Suprapubic skin (tissue), 4 donors: ENCODE measurements around the gene AKAP13. TPM values are rescaled to one million over a fixed set of nuclear protein-coding genes. Genes with fewer than 3 reads are reported as not detected.

Source experiments
- DNase-seq, 2 donors: peaks; one replicate each; pipeline ENCODE4 v3.0.0-alpha.2; 2019; ENCODE audit warnings: low spot score in 2 of 2
- H3K27ac ChIP-seq: fragments of 200-600 bp; sonication (generic); one replicate; pipeline ENCODE4 v1.5.1; 2019
- H3K27me3 ChIP-seq: fragments of 200-600 bp; sonication (generic); one replicate; pipeline ENCODE4 v1.5.1; 2019
- H3K36me3 ChIP-seq: fragments of 200-600 bp; sonication (generic); one replicate; pipeline ENCODE4 v1.5.1; 2019
- H3K4me1 ChIP-seq: fragments of 200-600 bp; sonication (generic); one replicate; pipeline ENCODE4 v1.5.1; 2019
- H3K4me3 ChIP-seq: fragments of 200-600 bp; sonication (generic); one replicate; pipeline ENCODE4 v1.5.1; 2019; ENCODE audit warnings: mild to moderate bottlenecking
- H3K9me3 ChIP-seq: fragments of 200-600 bp; sonication (generic); one replicate; pipeline ENCODE4 v1.5.1; 2019
- EP300 ChIP-seq: sonication (generic); formaldehyde crosslinking; IDR thresholded peaks from one replicate; pipeline ENCODE4 v1.6.1; 2017; ENCODE audit warnings: antibody characterized with exemption
- POLR2A ChIP-seq, 2 donors: fragments of 450-650 bp; IDR thresholded peaks; one replicate each; pipeline ENCODE4 v1.6.1; 2017; ENCODE audit warnings: antibody characterized with exemption in 2 of 2, mild to moderate bottlenecking in 2 of 2, moderate library complexity in 2 of 2
- POLR2AphosphoS5 ChIP-seq, 3 donors: sonication (generic); formaldehyde crosslinking; IDR thresholded peaks; one replicate each; pipeline ENCODE4 v1.6.1; 2017; ENCODE audit warnings: antibody characterized with exemption in 3 of 3
- WGBS: methylation state at CpG from one replicate; pipeline ENCODE4 v1.1.5; 2018; 5-methylcytosine and 5-hydroxymethylcytosine counted together
- total RNA-seq, 4 donors: library from RNA; depleted of rRNA; stranded (reverse); fragments of >200 nt; gene quantifications; one replicate each; pipeline ENCODE4 v1.1.0, GENCODE V29; 2016
- TF ChIP-seq, protein P1 (sequence below), 2 donors: fragments of 200-600 bp in 1 of 2; fragments of 450-650 bp in 1 of 2; sonication (generic) in 1 of 2; IDR thresholded peaks; one replicate each; pipeline ENCODE4 v1.5.1; 2016 to 2019; ENCODE audit warnings: antibody characterized with exemption in 2 of 2, mild to moderate bottlenecking in 1 of 2, moderate library complexity in 1 of 2

AKAP13 gene
- total RNA-seq, 4 donors from 2014 or later = 124 to 249 (median 163) TPM

DNA sequence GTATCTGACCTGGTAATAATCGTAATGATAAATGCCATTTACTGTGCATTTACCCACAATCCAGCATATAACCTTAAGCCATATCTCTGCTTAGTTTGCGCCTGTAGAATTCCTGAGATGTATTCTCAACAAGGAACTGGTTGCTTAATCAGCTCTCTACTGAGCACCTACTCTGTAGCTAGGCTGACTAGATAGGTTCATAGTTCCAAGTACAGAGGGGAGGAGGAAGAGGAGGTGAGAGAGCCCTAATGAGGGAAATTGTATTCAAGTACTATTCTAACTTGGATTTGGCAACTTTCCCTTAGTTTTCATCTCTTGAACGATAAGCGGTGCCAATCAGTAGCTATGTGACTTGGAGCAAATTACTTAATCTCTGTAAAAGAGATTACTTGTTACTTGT is 5.6 kb upstream of the AKAP13 start:
- Histone ChIP-seq H3K27ac (no peak overlapping the region), H3K27me3 (no peaks in the 10 kb centered on the region), H3K9me3 (no peaks in the 10 kb centered on the region), H3K4me1 (no peaks in the 10 kb centered on the region), H3K36me3 (no peaks in the 10 kb centered on the region), H3K4me3 (no peak overlapping the region)
- no peak for TF ChIP-seq POLR2AphosphoS5 (IDR thresholded peaks at IDR 0.05)
- no peak for TF ChIP-seq POLR2A (IDR thresholded peaks at IDR 0.05)
- no peak for TF ChIP-seq EP300
- TF ChIP-seq, protein P1, sequence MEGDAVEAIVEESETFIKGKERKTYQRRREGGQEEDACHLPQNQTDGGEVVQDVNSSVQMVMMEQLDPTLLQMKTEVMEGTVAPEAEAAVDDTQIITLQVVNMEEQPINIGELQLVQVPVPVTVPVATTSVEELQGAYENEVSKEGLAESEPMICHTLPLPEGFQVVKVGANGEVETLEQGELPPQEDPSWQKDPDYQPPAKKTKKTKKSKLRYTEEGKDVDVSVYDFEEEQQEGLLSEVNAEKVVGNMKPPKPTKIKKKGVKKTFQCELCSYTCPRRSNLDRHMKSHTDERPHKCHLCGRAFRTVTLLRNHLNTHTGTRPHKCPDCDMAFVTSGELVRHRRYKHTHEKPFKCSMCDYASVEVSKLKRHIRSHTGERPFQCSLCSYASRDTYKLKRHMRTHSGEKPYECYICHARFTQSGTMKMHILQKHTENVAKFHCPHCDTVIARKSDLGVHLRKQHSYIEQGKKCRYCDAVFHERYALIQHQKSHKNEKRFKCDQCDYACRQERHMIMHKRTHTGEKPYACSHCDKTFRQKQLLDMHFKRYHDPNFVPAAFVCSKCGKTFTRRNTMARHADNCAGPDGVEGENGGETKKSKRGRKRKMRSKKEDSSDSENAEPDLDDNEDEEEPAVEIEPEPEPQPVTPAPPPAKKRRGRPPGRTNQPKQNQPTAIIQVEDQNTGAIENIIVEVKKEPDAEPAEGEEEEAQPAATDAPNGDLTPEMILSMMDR (IDR thresholded peaks at IDR 0.05) = no peak
- WGBS = 71% methylated on average over 4 of the region's 4 CpGs
- no peak for DNase-seq

DNA sequence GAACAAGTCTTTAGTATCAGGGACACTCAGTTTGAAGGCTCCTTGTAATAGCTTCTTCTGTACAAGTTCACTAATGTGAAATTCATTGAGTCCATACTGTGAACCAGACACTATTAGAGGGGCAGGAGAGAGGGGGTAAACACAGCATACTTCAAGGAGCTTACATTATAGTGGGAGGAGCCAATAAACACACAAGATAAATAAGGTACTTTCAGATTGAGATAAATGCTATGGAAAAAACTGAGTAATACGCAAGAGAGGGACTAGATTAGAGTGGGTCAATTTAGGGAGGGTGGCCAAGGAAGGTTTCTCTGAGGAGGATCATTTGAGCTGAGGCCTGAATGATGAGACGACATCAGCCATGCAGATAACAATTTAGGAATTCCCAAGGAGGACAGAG is 3.1 kb upstream of the AKAP13 start:
- Histone ChIP-seq H3K4me1 (peaks cover 9% of the 10 kb centered on the region), H3K27ac (no peak overlapping the region), H3K9me3 (no peaks in the 10 kb centered on the region), H3K36me3 (no peaks in the 10 kb centered on the region), H3K27me3 (no peaks in the 10 kb centered on the region), H3K4me3 (no peak overlapping the region)
- TF ChIP-seq, protein P1 (IDR thresholded peaks at IDR 0.05) = no peak
- TF ChIP-seq POLR2AphosphoS5 (IDR thresholded peaks at IDR 0.05) = no peak
- TF ChIP-seq POLR2A (IDR thresholded peaks at IDR 0.05) = no peak
- TF ChIP-seq EP300 = no peak
- DNase-seq = no peak
- WGBS = 100% methylated on average over 2 of the region's 2 CpGs

DNA sequence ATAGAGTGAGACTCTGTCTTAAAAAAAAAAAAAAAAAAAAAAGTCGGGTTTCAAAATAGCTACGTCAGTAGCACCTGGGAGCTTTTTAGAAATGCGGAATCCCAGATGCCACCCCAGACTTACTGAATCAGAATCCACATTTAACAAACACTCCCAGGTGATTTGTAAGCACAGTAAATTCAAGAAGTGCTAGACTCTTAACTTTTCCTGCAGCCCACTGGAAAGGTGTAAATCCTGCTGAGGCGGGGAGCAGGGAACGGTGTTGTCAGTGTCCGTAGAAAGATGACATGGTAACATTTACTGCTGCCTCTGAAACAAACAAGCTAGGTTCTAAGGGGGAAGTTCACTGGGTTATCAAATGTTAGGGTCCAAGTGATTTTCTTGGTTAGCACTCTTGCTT is 2.4 kb upstream of the AKAP13 start:
- no peak for DNase-seq
- no peak overlapping the region for H3K4me3 ChIP-seq
- no peaks in the 10 kb centered on the region for H3K36me3 ChIP-seq
- peaks cover 16% of the 10 kb centered on the region for H3K4me1 ChIP-seq
- H3K27ac ChIP-seq = no peak overlapping the region
- no peaks in the 10 kb centered on the region for H3K27me3 ChIP-seq
- TF ChIP-seq, protein P1 (IDR thresholded peaks at IDR 0.05) = no peak
- TF ChIP-seq POLR2AphosphoS5 (IDR thresholded peaks at IDR 0.05) = no peak
- TF ChIP-seq POLR2A (IDR thresholded peaks at IDR 0.05) = no peak
- TF ChIP-seq EP300 = no peak
- WGBS = 96% methylated on average over 6 of the region's 6 CpGs
- H3K9me3 ChIP-seq = no peaks in the 10 kb centered on the region

DNA sequence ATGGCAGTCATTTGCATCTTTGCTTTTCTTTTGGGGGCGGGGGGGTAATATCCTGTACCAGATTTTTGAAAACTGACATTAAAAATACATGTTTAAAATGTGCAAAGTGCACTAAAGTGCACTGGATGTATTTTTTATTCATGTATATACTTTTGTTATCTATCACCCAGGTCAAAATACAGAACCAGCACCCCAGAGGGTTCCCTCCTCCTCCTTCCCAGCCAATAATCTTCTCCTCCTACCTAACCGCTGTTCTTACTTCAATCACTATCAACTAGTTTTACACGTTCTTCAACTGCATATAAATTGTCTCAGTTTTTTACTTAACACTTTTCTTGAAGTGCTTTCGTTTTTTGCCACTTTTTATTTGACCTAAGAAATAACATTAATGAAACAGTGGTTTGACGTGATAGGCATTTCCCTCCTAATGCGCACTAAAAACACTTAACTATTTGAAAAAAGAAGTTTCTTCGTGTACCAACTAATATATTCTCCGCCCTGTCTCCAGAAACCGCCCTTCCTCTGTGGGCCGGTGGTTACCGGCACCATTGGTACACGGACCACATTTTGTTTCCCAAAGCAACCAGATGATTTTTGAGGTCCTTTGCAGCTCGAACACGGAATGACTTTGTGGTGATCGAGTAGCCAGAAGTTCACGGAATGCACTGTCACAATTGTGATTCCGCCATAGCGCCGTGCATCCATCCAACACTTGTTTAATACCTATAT is 836 bp upstream of the AKAP13 start:
- Histone ChIP-seq H3K9me3 (no peaks in the 10 kb centered on the region), H3K36me3 (no peaks in the 10 kb centered on the region), H3K4me1 (peaks cover 18% of the 10 kb centered on the region), H3K27ac (peak overlapping the region; percentile 87), H3K4me3 (peak overlapping the region; percentile 85), H3K27me3 (no peaks in the 10 kb centered on the region)
- 6% methylated on average over 19 of the region's 19 CpGs for WGBS
- DNase-seq = no peak
- TF ChIP-seq, protein P1 (IDR thresholded peaks at IDR 0.05) = no peak
- TF ChIP-seq POLR2AphosphoS5 (IDR thresholded peaks at IDR 0.05) (no peak), POLR2A (IDR thresholded peaks at IDR 0.05) (no peak), EP300 (no peak)

DNA sequence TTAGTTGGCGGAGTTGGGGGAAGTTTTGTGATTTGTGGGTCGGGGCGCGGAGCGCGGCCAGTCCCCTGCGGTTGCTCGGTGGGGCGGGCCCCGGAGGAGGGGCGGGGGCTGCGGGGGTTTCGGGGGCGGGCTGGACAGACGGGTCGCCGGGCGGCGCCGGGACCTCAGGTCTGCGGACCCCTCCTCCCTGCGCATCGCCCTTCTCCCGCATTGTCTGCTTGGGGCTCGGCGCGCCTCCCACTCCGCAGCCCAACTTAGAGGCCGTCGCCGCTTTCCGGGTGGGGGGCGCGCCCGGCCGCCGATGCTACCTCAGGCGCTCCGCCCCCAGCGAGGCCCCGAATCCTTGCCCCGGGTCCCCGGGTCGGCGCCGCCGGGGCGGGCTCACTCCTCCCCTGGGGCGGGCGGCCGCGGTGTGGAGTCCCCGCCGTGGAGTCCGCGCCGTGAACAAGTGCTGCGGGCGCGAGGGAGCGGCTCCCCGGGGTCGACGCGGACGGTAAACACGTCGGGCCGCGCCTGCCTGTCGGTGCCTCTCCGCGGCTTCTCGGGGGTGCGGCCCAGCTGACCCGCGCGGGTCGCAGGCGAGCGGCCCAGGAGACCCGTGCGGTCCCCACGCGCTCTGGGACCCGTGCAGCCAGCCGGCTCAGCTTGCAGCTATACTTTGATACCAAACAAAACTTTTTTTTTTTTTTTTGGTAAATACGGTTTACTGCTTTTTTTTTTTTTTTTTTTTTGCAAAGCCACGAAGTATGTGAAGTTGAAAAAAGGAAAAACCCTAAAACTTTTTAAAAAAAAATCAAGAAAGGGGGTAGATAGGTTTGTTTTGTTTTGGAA is 624 bp downstream of the AKAP13 start:
- WGBS = 1% methylated on average over 57 of the region's 89 CpGs
- Histone ChIP-seq H3K36me3 (no peaks in the 10 kb centered on the region), H3K4me1 (peaks cover 18% of the 10 kb centered on the region), H3K27me3 (no peaks in the 10 kb centered on the region), H3K9me3 (no peaks in the 10 kb centered on the region), H3K27ac (peak overlapping the region; percentile 87), H3K4me3 (peak overlapping the region; percentile 85)
- peak in 1 of 2 donors; percentile 75 for DNase-seq
- no peak for TF ChIP-seq POLR2A (IDR thresholded peaks at IDR 0.05)
- TF ChIP-seq, protein P1 (IDR thresholded peaks at IDR 0.05) = no peak
- no peak for TF ChIP-seq POLR2AphosphoS5 (IDR thresholded peaks at IDR 0.05)
- no peak for TF ChIP-seq EP300
